K562 (cell line): ENCODE results near the gene THAP12. TPM values are rescaled to one million over a fixed set of nuclear protein-coding genes. Genes with fewer than 3 reads are reported as not detected.

Experiments
- ATAC-seq: fragments of 200-7000 bp; cut with Tn5 transposase; 3 replicates; pipeline ENCODE4 v1.9.1; 2020; ENCODE audit warnings: moderate library complexity
- BruUV-seq: library from RNA; stranded (reverse); fragments of 400-500 nt; replicated peaks from 2 replicates; lab custom pipeline; 2021; lab: Mats Ljungman, UMichigan
- CTCF ChIA-PET: fragments of 300-600 bp; formaldehyde crosslinking; extraction: SDS; loops from one replicate; lab custom pipeline; 2021; ENCODE audit warnings: low intra/inter-chr PET ratio; lab: Yijun Ruan, JAX
- POLR2A ChIA-PET: fragments of 300-600, 350-650 bp; sonication (Branson Sonifier 250); formaldehyde crosslinking; extraction: SDS; loops from one replicate; lab custom pipeline; 2021; ENCODE audit warnings: antibody characterized with exemption, inconsistent platforms; lab: Yijun Ruan, JAX
- DNase-seq, 4 experiments: peaks; one replicate each; pipeline versions ENCODE4 v3.0.0 to v3.0.0-alpha.2; 2011 to 2018; ENCODE audit warnings: low spot score in 3 of 4, mixed read lengths in 3 of 4; ENCODE audit errors: extremely low read depth in 1 of 4
- FAIRE-seq: peaks from 2 replicates; lab custom pipeline; 2011; peaks lifted over from hg19 to GRCh38; lab: Jason Lieb, UNC
- H2AFZ ChIP-seq: 2 replicates; pipeline ENCODE4 v1.6.0; 2011; ENCODE audit warnings: low read depth, low read length, control low read depth, inconsistent platforms
- H3K27ac ChIP-seq: fragments of 200-600 bp; 3 replicates; pipeline ENCODE4 v1.8.0; 2011; ENCODE audit warnings: low read depth, mild to moderate bottlenecking, control low read depth, inconsistent platforms, low read length, moderate library complexity, mixed read lengths; ENCODE audit errors: extremely low read depth
- H3K27me3 ChIP-seq, 2 experiments: fragments of 300-600 bp in 1 of 2; 2 replicates in 1 of 2; 3 replicates in 1 of 2; pipeline versions ENCODE4 v1.6.0 to v1.8.0; 2011; ENCODE audit warnings: inconsistent platforms in 2 of 2, low read length in 2 of 2, mild to moderate bottlenecking in 1 of 2, mixed read lengths in 1 of 2, moderate library complexity in 1 of 2; ENCODE audit not compliant: control insufficient read depth in 2 of 2, insufficient read depth in 2 of 2
- H3K36me3 ChIP-seq: fragments of 300-600 bp; 3 replicates; pipeline ENCODE4 v1.8.0; 2011; ENCODE audit warnings: mild to moderate bottlenecking, low read length, inconsistent platforms; ENCODE audit not compliant: control insufficient read depth, insufficient read depth
- H3K4me1 ChIP-seq, 2 experiments: fragments of 200-600 bp in 1 of 2; replicated peaks in 1 of 2; 2 replicates in 1 of 2; 3 replicates in 1 of 2; pipeline versions ENCODE4 v1.5.1 to v1.8.0; 2011; ENCODE audit warnings: inconsistent platforms in 2 of 2, low read length in 2 of 2, mild to moderate bottlenecking in 1 of 2, mixed read lengths in 1 of 2, moderate library complexity in 1 of 2; ENCODE audit not compliant: control insufficient read depth in 2 of 2, insufficient read depth in 2 of 2
- H3K4me2 ChIP-seq: 2 replicates; pipeline ENCODE4 v1.6.1; 2011; ENCODE audit warnings: low read length, control low read depth, inconsistent platforms, mixed read lengths; ENCODE audit not compliant: insufficient read depth
- H3K4me3 ChIP-seq: fragments of 200-600 bp; sonication (generic), shearing (Covaris generic); 2 replicates; pipeline ENCODE4 v1.5.1; 2016; ENCODE audit warnings: control low read depth, inconsistent platforms
- H3K79me2 ChIP-seq: fragments of 200-600 bp; 3 replicates; pipeline ENCODE4 v1.8.0; 2011; ENCODE audit warnings: low read length, inconsistent platforms; ENCODE audit not compliant: control insufficient read depth, insufficient read depth
- H3K9ac ChIP-seq, 2 experiments: 2 replicates each; pipeline versions ENCODE4 v1.6.0 to v1.6.1; 2011; ENCODE audit warnings: low read depth in 2 of 2, low read length in 2 of 2, control low read depth in 1 of 2, inconsistent platforms in 1 of 2, mild to moderate bottlenecking in 1 of 2, mixed read lengths in 1 of 2; ENCODE audit not compliant: insufficient read depth in 1 of 2
- H3K9me1 ChIP-seq: one replicate; pipeline ENCODE4 v1.6.0; 2011; ENCODE audit warnings: inconsistent platforms, mild to moderate bottlenecking, low read length, moderate library complexity; ENCODE audit not compliant: control insufficient read depth, insufficient read depth
- H3K9me3 ChIP-seq: replicated peaks from 2 replicates; pipeline ENCODE4 v1.5.1; 2011; ENCODE audit warnings: low read depth, low read length, inconsistent platforms; ENCODE audit not compliant: control insufficient read depth, insufficient read depth
- H4K20me1 ChIP-seq: replicated peaks from 2 replicates; pipeline ENCODE4 v1.6.1; 2011; ENCODE audit warnings: low read length, inconsistent platforms, mixed read lengths; ENCODE audit not compliant: control insufficient read depth, insufficient read depth
- AFF4 ChIP-seq: sonication (generic); formaldehyde crosslinking; IDR thresholded peaks from 2 replicates; pipeline ENCODE4 v1.8.0; 2023; ENCODE audit warnings: mild to moderate bottlenecking, missing genetic modification reagents
- CHCHD3 ChIP-seq: fragments of 250-450 bp; sonication (Bioruptor Pico); IDR thresholded peaks from 2 replicates; pipeline ENCODE4 v2.1.2; 2022; ENCODE audit warnings: mild to moderate bottlenecking
- CREB3L1 ChIP-seq: fragments of 450-650 bp; IDR thresholded peaks from 2 replicates; pipeline ENCODE4 v1.6.1; 2014; ENCODE audit warnings: low read depth, mild to moderate bottlenecking, moderate library complexity, borderline replicate concordance
- EP300 ChIP-seq: IDR thresholded peaks from 2 replicates; pipeline ENCODE4 v1.6.1; 2012; ENCODE audit warnings: low read length, improper control_type of control experiment
- EP400 ChIP-seq: fragments of 450-650 bp; IDR thresholded peaks from 2 replicates; pipeline ENCODE4 v1.6.1; 2017; ENCODE audit warnings: antibody characterized with exemption, mild to moderate bottlenecking, moderate library complexity
- FOXM1 ChIP-seq, 2 experiments: fragments of 450-650 bp in 1 of 2; sonication (generic) in 1 of 2; formaldehyde crosslinking in 1 of 2; IDR thresholded peaks; 2 replicates each; pipeline versions ENCODE4 v1.6.1 to v1.9.0; 2017 to 2022; ENCODE audit warnings: low read depth in 2 of 2, mild to moderate bottlenecking in 2 of 2, missing genetic modification reagents in 1 of 2, moderate library complexity in 1 of 2
- GTF2A2 ChIP-seq: IDR thresholded peaks from 2 replicates; pipeline ENCODE4 v1.6.1; 2016; ENCODE audit warnings: mild to moderate bottlenecking, missing genetic modification characterization, missing compliant biosample characterization
- LCOR ChIP-seq: sonication (generic); formaldehyde crosslinking; IDR thresholded peaks from 2 replicates; pipeline ENCODE4 v1.8.0; 2022; ENCODE audit warnings: mild to moderate bottlenecking, missing genetic modification reagents
- POLR3A ChIP-seq: IDR thresholded peaks from 2 replicates; pipeline ENCODE4 v1.6.1; 2011; ENCODE audit warnings: borderline replicate concordance, mild to moderate bottlenecking, moderate library complexity; ENCODE audit not compliant: insufficient read length, insufficient read depth; ENCODE audit errors: extremely low read depth
- SMAD4 ChIP-seq: fragments of 250-450 bp; sonication (Bioruptor Pico); conservative IDR thresholded peaks from 2 replicates; pipeline ENCODE4 v1.8.0; 2021; ENCODE audit warnings: inconsistent platforms, mild to moderate bottlenecking, moderate library complexity
- TCF7 ChIP-seq: sonication (generic); IDR thresholded peaks from 2 replicates; pipeline ENCODE4 v1.6.1; 2016; ENCODE audit warnings: antibody characterized with exemption, borderline replicate concordance
- TFAP4 ChIP-seq: sonication (generic); formaldehyde crosslinking; IDR thresholded peaks from 2 replicates; pipeline ENCODE4 v1.8.0; 2022; ENCODE audit warnings: missing genetic modification reagents, mild to moderate bottlenecking, moderate library complexity, borderline replicate concordance
- TRIM28 ChIP-seq: fragments of 450-650 bp; IDR thresholded peaks from 2 replicates; pipeline ENCODE4 v1.6.1; 2017
- WGBS: fragments of 100-300 bp; shearing (Covaris generic); methylation state at CpG from one replicate; pipeline ENCODE4 v1.1.6; 2016; ENCODE audit warnings: low coverage, mixed read lengths; ENCODE audit not compliant: insufficient coverage; ENCODE audit errors: missing lambda C conversion rate; 5-methylcytosine and 5-hydroxymethylcytosine counted together
- in situ Hi-C: fragments of 300-500 bp; cut with MboI; formaldehyde crosslinking; loops from 4 replicates; pipeline ENCODE4 v1.15.0; 2018; ENCODE audit warnings: inconsistent platforms, mixed read lengths
- intact Hi-C: fragments of 100-400 bp; cut with micrococcal nuclease; formaldehyde crosslinking; loops from 2 replicates; pipeline ENCODE4 v1.14.2; 2022
- polyA plus RNA-seq, 8 experiments: library from polyadenylated mRNA; depleted of rRNA in 4 of 8; stranded (reverse) in 5 of 8; unstranded in 3 of 8; fragments of >200 nt; fragmentation: Nextera tagmentation in 2 of 8; fragmentation: Illumina TruSeq in 1 of 8; extraction: Ambion mirVana in 2 of 8; extraction: Trizol in 1 of 8; gene quantifications; 2 replicates each; pipeline versions ENCODE4 v1.2.1 to v1.2.3, GENCODE V29; 2011 to 2014; ENCODE audit warnings: inconsistent platforms in 1 of 8, missing spikeins in 1 of 8
- total RNA-seq, 7 experiments: library from RNA; depleted of rRNA in 6 of 7; stranded (reverse); fragments of >200 nt in 6 of 7; fragmentation: Illumina TruSeq in 2 of 7; extraction: Trizol in 2 of 7; gene quantifications; 2 replicates each; pipeline versions ENCODE4 v1.2.1 to v1.2.3, GENCODE V29; 2011 to 2021; ENCODE audit warnings: low replicate concordance in 1 of 7

The THAP12 gene
- total and polyA plus RNA-seq, 9 of the 15 experiments (the other 6 are each of a cell fraction or from before 2014, with no cell fraction given): 28.1 to 103 (median 57.8) TPM

GRCh38 chr11:76321820-76322524 lies 59.0 kb downstream of the THAP12 start:
- ATAC-seq: no peak
- ChIA-PET CTCF (no interaction called here), POLR2A (interaction anchor here (0.6 kb wide), 1 partner anchor 12 kb away, joined by 3 read pairs; no protein-coding TSS in a partner anchor)
- no TSS peak for BruUV-seq
- 85% methylated on average over 22 of the region's 59 CpGs for WGBS
- Histone ChIP-seq H3K4me1 (peaks cover 6 to 14% of the 10 kb centered on the region in 2 experiments; a peak in 3 of 5 replicates), H3K9ac (no peak overlapping the region), H3K9me1 (peaks cover 4% of the 10 kb centered on the region), H3K79me2 (no peaks in the 10 kb centered on the region), H4K20me1 (no peaks in the 10 kb centered on the region), H3K36me3 (no peaks in the 10 kb centered on the region), H3K4me3 (no peak overlapping the region), H2AFZ (no peak overlapping the region), H3K9me3 (no peaks in the 10 kb centered on the region), H3K27ac (no peak overlapping the region), H3K4me2 (no peak overlapping the region), H3K27me3 (peaks cover 0 to 11% of the 10 kb centered on the region in 2 experiments; a peak in 2 of 5 replicates)
- TF ChIP-seq CHCHD3 (no peak), FOXM1 (IDR thresholded peaks at IDR 0.05; ENCODE audit: low read depth) (no peak), FOXM1 (CRISPR knock-in tag; IDR thresholded peaks at IDR 0.05; ENCODE audit: low read depth) (no peak), POLR3A (no peak), EP300 (no peak), AFF4 (CRISPR knock-in tag) (no peak), TFAP4 (CRISPR knock-in tag) (no peak), EP400 (no peak), TCF7 (no peak), SMAD4 (no peak), CREB3L1 (no peak), GTF2A2 (tag) (no peak), TRIM28 (no peak), LCOR (CRISPR knock-in tag) (no peak)
- no peak for DNase-seq
- FAIRE-seq: no peak
- in situ Hi-C loops (no loop called here), intact Hi-C loops (loop anchor here (10.0 kb wide), 1 partner anchor 353 kb away; the partner anchor contains the start of gene LRRC32)
